GM13977 (cell line): ENCODE measurements around the gene MAPK11.

ENCODE experiments used
- DNase-seq: peaks from one replicate; pipeline ENCODE4 v3.0.0; 2012; ENCODE audit warnings: low spot score
- CTCF ChIP-seq: IDR thresholded peaks from 2 replicates; pipeline ENCODE4 v1.5.1; 2012; ENCODE audit warnings: mild to moderate bottlenecking, control low read depth; ENCODE audit not compliant: insufficient read depth; ENCODE audit errors: extremely low read depth, missing control alignments
- in situ Hi-C: fragments of 300-500 bp; cut with MboI; formaldehyde crosslinking; loops from one replicate; pipeline ENCODE4 v1.12.0; 2022; ENCODE audit warnings: low sequenced_read_pairs, low pct_unique_long_range_greater_than_20kb, mixed read lengths, inconsistent platforms; ENCODE audit not compliant: unreplicated experiment

The MAPK11 gene

GRCh38 chr22:50245214-50246072 is 24.7 kb downstream of the MAPK11 start:
- no peak for TF ChIP-seq CTCF
- no peak for DNase-seq
- in situ Hi-C loops: no loop called here

GRCh38 chr22:50244420-50245213 is 25.6 kb downstream of the MAPK11 start, which contains the start of gene TUBGCP6:
TUBGCP6 (minus strand) TSS chr22:50245023; CDS start chr22:50244459, 564 bp downstream.
- in situ Hi-C loops: no loop called here
- peak; percentile 95 for DNase-seq
- TF ChIP-seq CTCF: no peak

- no peak for DNase-seq
- TF ChIP-seq CTCF: no peak
- in situ Hi-C loops: no loop called here
These were observed 26.3 kb downstream of the MAPK11 start for GRCh38 chr22:50243685-50244419.

GRCh38 chr22:50242406-50242949 is 27.7 kb downstream of the MAPK11 start:
- in situ Hi-C loops: no loop called here
- DNase-seq: no peak
- TF ChIP-seq CTCF: no peak

GRCh38 chr22:50238755-50239154 is 31.4 kb downstream of the MAPK11 start:
- DNase-seq: no peak
- no peak for TF ChIP-seq CTCF
- in situ Hi-C loops: no loop called here
